Fibroblast of the aortic adventitia (primary cell): Measurements from ENCODE around the gene NDUFA9. TPM values are rescaled to one million over a fixed set of nuclear protein-coding genes. Genes with fewer than 3 reads are reported as not detected.

Experiments used
- DNase-seq: peaks from one replicate; pipeline ENCODE4 v3.0.0-alpha.2; 2010; ENCODE audit warnings: low read depth
- H3K4me3 ChIP-seq: 2 replicates; pipeline ENCODE4 v1.5.1; 2011; ENCODE audit warnings: low read depth, mild to moderate bottlenecking, control low read depth, low read length, moderate library complexity
- CTCF ChIP-seq: IDR thresholded peaks from 2 replicates; pipeline ENCODE4 v1.5.1; 2011; ENCODE audit warnings: mild to moderate bottlenecking, low read length, control low read depth, inconsistent platforms; ENCODE audit not compliant: insufficient read depth
- total RNA-seq: library from RNA; depleted of rRNA; stranded (reverse); fragments of >200 nt; gene quantifications from 2 replicates; pipeline ENCODE4 v1.2.3, GENCODE V29; 2012; ENCODE audit warnings: low replicate concordance

The NDUFA9 gene
- total RNA-seq, 1 donor = 57.7 TPM

GRCh38 chr12:4610481-4610880, 38.4 kb upstream of the NDUFA9 start:
- no peak overlapping the region for H3K4me3 ChIP-seq
- no peak for TF ChIP-seq CTCF
- no peak for DNase-seq

DNA sequence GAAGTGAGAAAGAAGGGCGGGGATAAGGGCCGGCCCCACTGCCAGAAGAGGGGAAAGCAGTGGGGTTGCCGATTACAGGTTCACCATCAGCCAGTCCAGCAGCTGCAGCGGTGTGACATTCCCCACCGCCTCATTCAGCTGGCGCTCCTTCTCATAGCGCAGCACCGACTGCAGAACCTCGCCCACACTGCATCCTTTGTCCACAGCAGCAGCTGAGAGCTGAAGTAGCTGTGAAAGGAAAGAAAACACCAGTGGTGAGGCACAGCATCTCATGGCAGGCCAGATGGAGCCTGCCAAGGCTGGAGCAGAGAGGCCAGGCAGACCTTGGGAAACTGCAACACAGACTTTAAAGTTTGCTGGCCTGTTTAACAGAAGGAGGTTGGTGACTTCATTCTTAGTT, 33.2 kb upstream of the NDUFA9 start:
- H3K4me3 ChIP-seq = no peak overlapping the region
- DNase-seq = no peak
- TF ChIP-seq CTCF = no peak

- no peak overlapping the region for H3K4me3 ChIP-seq
- TF ChIP-seq CTCF = no peak
- no peak for DNase-seq
Observed at GRCh38 chr12:4621511-4621910, 27.4 kb upstream of the NDUFA9 start.

- no peak for DNase-seq
- no peak for TF ChIP-seq CTCF
- no peak overlapping the region for H3K4me3 ChIP-seq
Observed at GRCh38 chr12:4626543-4626942, 22.4 kb upstream of the NDUFA9 start.

DNA sequence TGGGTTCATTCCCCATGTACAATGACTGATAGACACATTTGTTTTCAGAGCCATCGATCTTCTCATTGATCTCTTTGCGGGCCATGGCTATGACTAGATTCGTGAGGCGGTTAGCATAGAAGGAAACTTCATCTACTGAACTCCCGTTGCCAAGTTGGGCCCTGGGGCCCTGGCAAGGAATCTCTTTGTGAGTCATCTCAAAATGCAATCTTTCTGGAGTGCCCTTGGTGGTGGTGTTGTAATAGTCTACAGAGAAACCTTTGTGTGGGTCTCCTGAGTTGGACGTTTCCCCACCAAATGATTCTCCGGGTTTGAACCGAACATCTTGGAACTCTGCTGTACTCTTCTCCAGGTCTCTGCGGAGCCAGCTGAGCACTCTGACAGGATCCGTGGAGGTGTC, 20.5 kb upstream of the NDUFA9 start:
- no peak for TF ChIP-seq CTCF
- DNase-seq = no peak
- no peak overlapping the region for H3K4me3 ChIP-seq

- no peak for DNase-seq
Observed at GRCh38 chr12:4630262-4630661, 18.7 kb upstream of the NDUFA9 start.

More at GRCh38 chr12:4630262-4630661, 18.7 kb upstream of the NDUFA9 start:
- no peak overlapping the region for H3K4me3 ChIP-seq
- no peak for TF ChIP-seq CTCF
